PC-3 (cell line): ENCODE measurements around the gene SPPL2C. TPM values are rescaled to one million over a fixed set of nuclear protein-coding genes. Genes with fewer than 3 reads are reported as not detected.

Source experiments
- ATAC-seq: fragments of 200-7000 bp; cut with Tn5 transposase; 2 replicates; pipeline ENCODE4 v1.9.1; 2020; ENCODE audit warnings: mild to moderate bottlenecking, moderate library complexity
- BruUV-seq: library from RNA; stranded (reverse); fragments of 400-500 nt; replicated peaks from 2 replicates; lab custom pipeline; 2021; lab: Mats Ljungman, UMichigan
- CTCF ChIA-PET: fragments of 300-600 bp; sonication (Branson Sonifier 250); formaldehyde crosslinking; loops from one replicate; lab custom pipeline; 2022; ENCODE audit warnings: antibody characterized with exemption; lab: Charles Lee
- POLR2A ChIA-PET: fragments of 300-600 bp; sonication (Branson Sonifier 250); formaldehyde crosslinking; loops from one replicate; lab custom pipeline; 2022; ENCODE audit warnings: antibody characterized with exemption; ENCODE audit not compliant: unreplicated experiment; lab: Charles Lee
- DNase-seq: peaks from one replicate; pipeline ENCODE4 v3.0.0-alpha.2; 2015
- H2AFZ ChIP-seq: fragments of 300-600 bp; sonication (generic); 2 replicates; pipeline ENCODE4 v1.6.0; 2016; ENCODE audit warnings: antibody characterized with exemption, low read length
- H3F3A ChIP-seq: fragments of 300-600 bp; sonication (generic); one replicate; pipeline ENCODE4 v1.6.0; 2017; ENCODE audit warnings: antibody characterized with exemption, low read length, control low read depth, mild to moderate bottlenecking; ENCODE audit not compliant: unreplicated experiment
- H3K27ac ChIP-seq: fragments of 300-600 bp; sonication (generic); 2 replicates; pipeline ENCODE4 v1.5.1; 2016; ENCODE audit warnings: mild to moderate bottlenecking, low read length
- H3K27me3 ChIP-seq: fragments of 300-600 bp; sonication (generic); 2 replicates; pipeline ENCODE4 v1.6.1; 2016; ENCODE audit warnings: low read length, mixed read lengths
- H3K36me3 ChIP-seq: fragments of 300-600 bp; sonication (generic); 2 replicates; pipeline ENCODE4 v1.6.1; 2016; ENCODE audit warnings: low read depth, mixed run types, low read length, mixed read lengths
- H3K4me1 ChIP-seq: fragments of 300-600 bp; sonication (generic); 2 replicates; pipeline ENCODE4 v1.5.1; 2016; ENCODE audit warnings: low read length; ENCODE audit not compliant: insufficient read depth
- H3K4me2 ChIP-seq: fragments of 300-600 bp; sonication (generic); 2 replicates; pipeline ENCODE4 v1.6.0; 2016; ENCODE audit warnings: low read length
- H3K4me3 ChIP-seq: fragments of 300-600 bp; sonication (generic); 2 replicates; pipeline ENCODE4 v1.5.1; 2016; ENCODE audit warnings: mild to moderate bottlenecking, low read length, mixed read lengths
- H3K79me2 ChIP-seq: fragments of 300-600 bp; sonication (generic); 2 replicates; pipeline ENCODE4 v1.6.1; 2017; ENCODE audit warnings: low read length, mixed read lengths
- H3K9ac ChIP-seq: fragments of 300-600 bp; sonication (generic); 2 replicates; pipeline ENCODE4 v1.6.0; 2016; ENCODE audit warnings: mild to moderate bottlenecking, low read length
- H3K9me2 ChIP-seq: fragments of 300-600 bp; sonication (generic); replicated peaks from 2 replicates; pipeline ENCODE4 v1.6.1; 2016; ENCODE audit warnings: mixed run types, low read length, mixed read lengths
- H3K9me3 ChIP-seq: fragments of 300-600 bp; sonication (generic); 2 replicates; pipeline ENCODE4 v1.6.1; 2016; ENCODE audit warnings: low read length, mixed read lengths
- H4K20me1 ChIP-seq: fragments of 300-600 bp; sonication (generic); 2 replicates; pipeline ENCODE4 v1.6.1; 2016; ENCODE audit warnings: low read length, mixed read lengths
- EZH2 ChIP-seq: fragments of 300-600 bp; sonication (generic); IDR thresholded peaks from one replicate; pipeline ENCODE4 v1.6.1; 2017; ENCODE audit warnings: antibody characterized with exemption, mild to moderate bottlenecking, low read length; ENCODE audit not compliant: unreplicated experiment
- EZH2phosphoT487 ChIP-seq: fragments of 300-600 bp; sonication (generic); IDR thresholded peaks from 2 replicates; pipeline ENCODE4 v1.6.1; 2018; ENCODE audit warnings: mild to moderate bottlenecking, antibody characterized with exemption, low read length, borderline replicate concordance
- intact Hi-C: fragments of 100-400 bp; cut with micrococcal nuclease; formaldehyde crosslinking; loops from 2 replicates; pipeline ENCODE4 v1.9.0; 2023
- total RNA-seq: library from RNA; depleted of rRNA; stranded (reverse); fragments of >200 nt; gene quantifications from 2 replicates; pipeline ENCODE4 v1.2.3, GENCODE V29; 2014
- TF ChIP-seq, protein P1 (sequence below): fragments of 300-600 bp; sonication (generic); conservative IDR thresholded peaks from 2 replicates; pipeline ENCODE4 v1.5.1; 2017; ENCODE audit warnings: antibody characterized with exemption, low read depth, mild to moderate bottlenecking, low read length

SPPL2C gene
- total RNA-seq, 1 experiment from 2014 or later = not detected

DNA sequence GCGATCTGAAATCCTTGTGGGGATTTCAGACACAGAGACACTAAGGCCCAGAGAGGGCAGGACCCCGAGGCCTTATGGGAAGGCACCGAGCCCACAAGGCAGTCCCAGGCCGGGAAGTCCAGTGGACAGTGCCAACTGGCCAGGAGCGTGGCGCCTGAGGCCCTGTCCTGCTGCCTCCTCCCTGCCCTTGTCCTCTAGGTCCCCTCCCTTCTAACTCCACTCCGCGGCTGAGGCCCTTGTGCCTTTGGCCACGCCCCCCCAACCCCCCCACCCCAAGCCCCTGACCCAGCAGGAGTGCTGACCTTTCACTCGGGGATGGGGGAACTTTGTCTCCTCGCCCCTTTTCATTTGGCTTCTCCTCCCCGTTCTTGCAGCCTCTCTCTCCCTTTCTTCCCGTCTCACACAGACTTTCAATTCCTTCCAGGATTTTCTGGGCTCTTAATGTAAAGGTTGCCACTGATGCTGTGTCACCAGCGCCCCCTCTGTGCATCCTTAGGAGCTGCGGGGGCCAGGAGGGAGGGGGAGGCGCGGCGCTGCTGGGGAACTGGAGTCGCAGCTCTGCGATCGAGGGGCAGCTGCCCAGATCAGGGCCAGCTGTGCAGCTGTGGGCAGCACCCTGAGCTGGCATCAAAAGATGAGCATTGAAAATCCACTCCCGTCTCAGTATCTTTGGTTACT lies 31.5 kb upstream of the SPPL2C start:
- no peak overlapping the region for H3K27ac ChIP-seq

DNA sequence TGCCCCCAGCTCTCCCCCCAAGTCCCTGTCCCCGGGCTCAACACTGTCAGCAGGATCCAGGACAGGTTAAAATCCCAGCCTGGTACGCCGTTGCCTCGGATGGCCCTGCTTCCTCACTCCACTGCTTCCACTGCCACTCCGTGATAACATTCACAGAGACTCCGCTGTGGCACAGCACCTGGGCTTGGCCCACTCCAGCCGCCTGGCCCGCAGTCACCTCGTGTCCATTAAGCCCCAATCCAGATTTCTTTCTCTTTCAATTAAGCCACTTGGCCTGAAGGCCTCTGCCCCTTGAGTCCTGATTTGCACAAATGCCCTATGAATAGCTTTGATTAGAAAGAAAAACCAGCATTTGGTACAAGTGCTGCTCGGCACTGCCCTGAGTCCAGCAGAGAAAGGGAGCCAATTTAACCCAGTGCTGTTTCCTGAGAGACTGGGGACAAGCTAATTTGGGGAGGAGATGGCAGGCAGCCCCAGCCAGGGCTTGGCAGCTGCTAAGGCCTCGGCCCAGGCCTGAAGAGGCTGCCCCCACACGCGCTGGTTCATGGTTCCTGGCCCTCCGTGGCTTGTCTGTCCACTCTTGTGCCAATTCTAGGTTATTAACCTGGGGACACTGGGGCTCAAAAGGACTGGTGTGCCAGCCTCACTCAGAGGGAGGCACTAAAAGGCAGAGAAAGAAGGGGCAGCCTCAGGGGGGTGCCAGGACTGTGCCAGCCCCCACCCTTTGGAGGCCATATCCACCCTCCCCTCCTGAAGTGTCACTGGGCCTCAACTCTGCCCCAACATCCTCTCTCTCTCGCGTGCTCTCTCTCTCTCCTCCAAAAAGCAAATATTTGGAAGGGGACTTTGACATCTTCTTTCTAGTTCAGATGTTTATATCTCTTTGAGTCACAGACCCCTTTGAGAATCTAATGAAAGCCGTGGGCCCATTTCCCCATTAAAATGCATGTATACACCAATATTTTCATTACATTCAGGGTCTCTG lies 29.8 kb upstream of the SPPL2C start:
- Histone ChIP-seq H3K4me2 (no peak overlapping the region), H3F3A (no peaks in the 10 kb centered on the region), H3K79me2 (no peaks in the 10 kb centered on the region), H2AFZ (no peak overlapping the region), H3K9me2 (no peaks in the 10 kb centered on the region), H3K4me1 (no peaks in the 10 kb centered on the region), H4K20me1 (no peaks in the 10 kb centered on the region), H3K36me3 (no peaks in the 10 kb centered on the region), H3K9me3 (no peaks in the 10 kb centered on the region), H3K4me3 (no peak overlapping the region), H3K27me3 (no peaks in the 10 kb centered on the region; the same call in 1 of the 2 replicates), H3K27ac (no peak overlapping the region), H3K9ac (no peak overlapping the region)
- ChIA-PET CTCF (interaction anchor here (0.5 to 0.6 kb wide), 2 partner anchors 222 to 227 kb away, joined by 3 read pairs; no protein-coding TSS in a partner anchor), POLR2A (no interaction called here)
- TF ChIP-seq EZH2phosphoT487 = no peak
- TF ChIP-seq, protein P1, sequence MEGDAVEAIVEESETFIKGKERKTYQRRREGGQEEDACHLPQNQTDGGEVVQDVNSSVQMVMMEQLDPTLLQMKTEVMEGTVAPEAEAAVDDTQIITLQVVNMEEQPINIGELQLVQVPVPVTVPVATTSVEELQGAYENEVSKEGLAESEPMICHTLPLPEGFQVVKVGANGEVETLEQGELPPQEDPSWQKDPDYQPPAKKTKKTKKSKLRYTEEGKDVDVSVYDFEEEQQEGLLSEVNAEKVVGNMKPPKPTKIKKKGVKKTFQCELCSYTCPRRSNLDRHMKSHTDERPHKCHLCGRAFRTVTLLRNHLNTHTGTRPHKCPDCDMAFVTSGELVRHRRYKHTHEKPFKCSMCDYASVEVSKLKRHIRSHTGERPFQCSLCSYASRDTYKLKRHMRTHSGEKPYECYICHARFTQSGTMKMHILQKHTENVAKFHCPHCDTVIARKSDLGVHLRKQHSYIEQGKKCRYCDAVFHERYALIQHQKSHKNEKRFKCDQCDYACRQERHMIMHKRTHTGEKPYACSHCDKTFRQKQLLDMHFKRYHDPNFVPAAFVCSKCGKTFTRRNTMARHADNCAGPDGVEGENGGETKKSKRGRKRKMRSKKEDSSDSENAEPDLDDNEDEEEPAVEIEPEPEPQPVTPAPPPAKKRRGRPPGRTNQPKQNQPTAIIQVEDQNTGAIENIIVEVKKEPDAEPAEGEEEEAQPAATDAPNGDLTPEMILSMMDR = no peak
- TF ChIP-seq EZH2 = no peak
- no peak for ATAC-seq
- no TSS peak for BruUV-seq
- intact Hi-C loops = no loop called here
- DNase-seq = no peak

More for the DNA sequence above, 31.5 kb upstream of the SPPL2C start:
- H3K9me3 ChIP-seq = no peaks in the 10 kb centered on the region
- no peaks in the 10 kb centered on the region for H3K79me2 ChIP-seq
- no peak overlapping the region for H3K4me3 ChIP-seq
- POLR2A ChIA-PET = no interaction called here
- ATAC-seq (no peak), DNase-seq (no peak)
- CTCF ChIA-PET = interaction anchor here (1.0 kb wide), 1 partner anchor 91 kb away, joined by 4 read pairs; no protein-coding TSS in a partner anchor
- H3K36me3 ChIP-seq = no peaks in the 10 kb centered on the region
- intact Hi-C loops = no loop called here
- BruUV-seq = no TSS peak
- no peak overlapping the region for H2AFZ ChIP-seq
- peaks cover under 1% of the 10 kb centered on the region; the same call in 1 of the 2 replicates for H3K27me3 ChIP-seq
- no peak overlapping the region for H3K9ac ChIP-seq
- H3K4me1 ChIP-seq = no peaks in the 10 kb centered on the region
- H3F3A ChIP-seq = no peaks in the 10 kb centered on the region
- no peaks in the 10 kb centered on the region for H3K9me2 ChIP-seq
- H3K4me2 ChIP-seq = no peak overlapping the region
- H4K20me1 ChIP-seq = no peaks in the 10 kb centered on the region
- TF ChIP-seq EZH2phosphoT487 = no peak
- TF ChIP-seq, protein P1 = 0 out of 2 replicates have a peak, but pooled peaks have one; percentile 22
- no peak for TF ChIP-seq EZH2
